ENCODE results near the gene APLP2. TPM values are rescaled to one million over a fixed set of nuclear protein-coding genes. Genes with fewer than 3 reads are reported as not detected.

The APLP2 gene
- total and polyA plus RNA-seq, 2 of the 4 experiments (the other 2 are of a cell fraction), result 127 to 235 TPM

Small RNAs within 50 kb of the gene (microRNA-seq; reads per million reads assigned to microRNA genes)
- gene RF00015 (ENCODE audit: insufficient read depth, insufficient read length), result not detected
- not detected for gene RPL34P21 (ENCODE audit: insufficient read depth, insufficient read length)

Small RNAs within 50 kb of the gene (small RNA-seq; reads per million reads assigned to genes)
- gene RF00015 (0 reads per million in 5 experiments), gene RPL34P21 (0 reads per million in 5 experiments)

Other genes with a start within 250 kb of the APLP2 start
- gene NFRKB, start 174.3 kb upstream of the APLP2 start, total RNA-seq (2012; rRNA removed), result 21.9 and 28.9 TPM in 2 replicates
- gene NFRKB, start 174.3 kb upstream of the APLP2 start, polyA plus RNA-seq (2012; rRNA removed), result 15.1 and 15.2 TPM in 2 replicates
- gene PRDM10, start 67.1 kb upstream of the APLP2 start, total RNA-seq (2012; rRNA removed), result 6.5 and 6.7 TPM in 2 replicates
- gene PRDM10, start 67.1 kb upstream of the APLP2 start, polyA plus RNA-seq (2012; rRNA removed), result 3.1 and 4.5 TPM in 2 replicates
- not detected in 2 replicates for gene ST14, start 89.9 kb downstream of the APLP2 start, total RNA-seq (2012; rRNA removed)
- not detected in 2 replicates for gene ST14, start 89.9 kb downstream of the APLP2 start, polyA plus RNA-seq (2012; rRNA removed)
- gene ZBTB44, start 245.0 kb downstream of the APLP2 start, total RNA-seq (2012; rRNA removed), result 19.4 and 23.3 TPM in 2 replicates
- 5.2 and 6.9 TPM in 2 replicates for gene ZBTB44, start 245.0 kb downstream of the APLP2 start, polyA plus RNA-seq (2012; rRNA removed)